Measurements from ENCODE around the gene MYH14.

- no peak for TF ChIP-seq POLR2A (IDR thresholded peaks at IDR 0.05)
- TF ChIP-seq CTCF (IDR thresholded peaks at IDR 0.05) = no peak
These were observed 59.8 kb downstream of the MYH14 start for GRCh38 chr19:50263176-50263575.
